Activated CD8-positive, alpha-beta T cell treated with anti-CD3 and anti-CD28 coated beads, Interleukin-2, amount 10 ng/mL, durations not matched to agents 7 days and 5 days (primary cell): ENCODE measurements around the gene OR51B4. TPM values are rescaled to one million over a fixed set of nuclear protein-coding genes. Genes with fewer than 3 reads are reported as not detected.

Source experiments
- ATAC-seq: fragments of 150-1000 bp; cut with Tn5 transposase; one replicate; pipeline ENCODE4 v1.10.0; 2021; ENCODE audit warnings: moderate library complexity
- CTCF ChIA-PET: fragments of 350-600 bp; sonication (Branson Sonifier 250); formaldehyde crosslinking; loops from one replicate; lab custom pipeline; 2021; ENCODE audit warnings: antibody characterized with exemption; lab: Charles Lee
- POLR2A ChIA-PET: fragments of 350-600 bp; sonication (Branson Sonifier 250); formaldehyde crosslinking; loops from one replicate; lab custom pipeline; 2021; ENCODE audit warnings: antibody characterized with exemption; lab: Charles Lee
- DNase-seq: peaks from one replicate; pipeline ENCODE4 v3.0.0-alpha.2; 2020
- H3K27ac Mint-ChIP-seq: one replicate; pipeline ENCODE4 v1.8.0; 2021; ENCODE audit warnings: mild to moderate bottlenecking, mixed read lengths
- H3K27me3 Mint-ChIP-seq: one replicate; pipeline ENCODE4 v1.8.0; 2021; ENCODE audit warnings: low read depth, mixed read lengths
- H3K36me3 Mint-ChIP-seq: one replicate; pipeline ENCODE4 v1.8.0; 2021; ENCODE audit warnings: low read depth, mixed read lengths
- H3K4me1 Mint-ChIP-seq: one replicate; pipeline ENCODE4 v1.8.0; 2021; ENCODE audit warnings: low read depth, mixed read lengths
- H3K4me3 Mint-ChIP-seq: one replicate; pipeline ENCODE4 v1.8.0; 2021; ENCODE audit warnings: mild to moderate bottlenecking, mixed read lengths
- H3K9me3 Mint-ChIP-seq: one replicate; pipeline ENCODE4 v1.8.0; 2022; ENCODE audit warnings: mixed read lengths; ENCODE audit not compliant: insufficient read depth
- total RNA-seq, 2 experiments: library from RNA; stranded (reverse); gene quantifications; one replicate each; pipeline ENCODE4 v1.2.3, GENCODE V29; 2021

Gene OR51B4
- total RNA-seq, 2 experiments from 2014 or later, result not detected

GRCh38 chr11:5290106-5290505, 11.6 kb downstream of the OR51B4 start:
- DNase-seq (no peak), ATAC-seq (no peak)
- H3K9me3 Mint-ChIP-seq, result no peaks in the 10 kb centered on the region
- H3K27me3 Mint-ChIP-seq, result no peaks in the 10 kb centered on the region
- no peaks in the 10 kb centered on the region for H3K36me3 Mint-ChIP-seq
- no peaks in the 10 kb centered on the region for H3K4me1 Mint-ChIP-seq
- no peak overlapping the region for H3K27ac Mint-ChIP-seq
- ChIA-PET CTCF (no interaction called here), POLR2A (no interaction called here)
- no peak overlapping the region for H3K4me3 Mint-ChIP-seq

DNA sequence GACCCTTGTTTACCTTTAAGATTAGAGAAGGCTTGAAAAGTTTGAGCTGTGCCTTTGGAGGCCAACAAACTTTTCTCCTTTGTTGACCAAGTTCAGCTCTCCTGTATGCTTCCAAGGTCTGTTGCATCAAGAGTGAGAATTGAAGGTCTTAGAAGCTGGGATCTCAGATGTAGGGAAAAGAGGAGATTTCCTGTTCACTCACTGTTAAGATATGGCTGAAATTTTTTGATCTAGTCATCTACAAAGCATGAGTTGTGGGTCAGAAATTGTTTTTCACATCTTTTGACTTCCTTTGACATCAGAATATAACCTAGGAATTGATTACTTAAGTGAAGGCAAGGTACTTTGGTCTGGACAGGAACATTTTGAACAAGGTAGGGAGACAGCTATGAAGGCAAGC, 12.1 kb downstream of the OR51B4 start:
- no peak overlapping the region for H3K4me3 Mint-ChIP-seq
- no peak for DNase-seq
- no peaks in the 10 kb centered on the region for H3K9me3 Mint-ChIP-seq
- no peak for ATAC-seq
- no peak overlapping the region for H3K27ac Mint-ChIP-seq
- H3K4me1 Mint-ChIP-seq, result no peaks in the 10 kb centered on the region
- POLR2A ChIA-PET, result no interaction called here
- CTCF ChIA-PET, result interaction anchor here (0.6 kb wide), 1 partner anchor 166 kb away, joined by 3 read pairs; no protein-coding TSS in a partner anchor
- no peaks in the 10 kb centered on the region for H3K27me3 Mint-ChIP-seq
- H3K36me3 Mint-ChIP-seq, result no peaks in the 10 kb centered on the region

GRCh38 chr11:5288906-5289550, 12.7 kb downstream of the OR51B4 start:
- no peak for ATAC-seq
- CTCF ChIA-PET, result interaction anchor here (0.6 kb wide), 1 partner anchor 165 kb away, joined by 3 read pairs; no protein-coding TSS in a partner anchor
- no peaks in the 10 kb centered on the region for H3K4me1 Mint-ChIP-seq
- no peak for DNase-seq
- H3K4me3 Mint-ChIP-seq, result no peak overlapping the region
- H3K27me3 Mint-ChIP-seq, result no peaks in the 10 kb centered on the region
- POLR2A ChIA-PET, result no interaction called here
- no peaks in the 10 kb centered on the region for H3K36me3 Mint-ChIP-seq
- H3K9me3 Mint-ChIP-seq, result no peaks in the 10 kb centered on the region
- H3K27ac Mint-ChIP-seq, result no peak overlapping the region

- ChIA-PET POLR2A (no interaction called here), CTCF (no interaction called here)
- ATAC-seq, result no peak
- DNase-seq, result no peak
- no peak overlapping the region for H3K4me3 Mint-ChIP-seq
- no peaks in the 10 kb centered on the region for H3K4me1 Mint-ChIP-seq
- H3K27ac Mint-ChIP-seq, result no peak overlapping the region
- no peaks in the 10 kb centered on the region for H3K27me3 Mint-ChIP-seq
- no peaks in the 10 kb centered on the region for H3K36me3 Mint-ChIP-seq
- no peaks in the 10 kb centered on the region for H3K9me3 Mint-ChIP-seq
Observed at GRCh38 chr11:5288108-5288905, 13.4 kb downstream of the OR51B4 start.

DNA sequence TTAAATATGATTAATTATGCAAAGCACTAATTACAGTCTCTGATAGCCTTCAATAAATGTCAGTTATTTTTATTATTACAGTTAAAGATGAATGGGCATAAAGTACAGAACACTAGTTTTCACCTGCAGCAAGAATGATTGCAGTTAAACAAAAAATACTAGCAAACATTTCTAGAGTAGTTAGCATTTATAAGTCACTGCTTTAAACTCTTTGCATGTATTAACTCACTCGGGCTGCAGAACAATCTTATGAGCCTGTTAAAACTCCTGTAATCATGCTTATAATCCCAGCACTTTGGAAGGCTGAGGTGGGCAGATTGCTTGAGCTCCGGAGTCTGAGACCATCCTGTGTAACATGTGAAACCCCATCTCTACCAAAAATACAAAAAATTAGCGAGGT, 14.8 kb downstream of the OR51B4 start:
- ATAC-seq, result no peak
- DNase-seq, result no peak
- no peaks in the 10 kb centered on the region for H3K27me3 Mint-ChIP-seq
- H3K9me3 Mint-ChIP-seq, result no peaks in the 10 kb centered on the region
- no peak overlapping the region for H3K4me3 Mint-ChIP-seq
- no peak overlapping the region for H3K27ac Mint-ChIP-seq
- CTCF ChIA-PET, result no interaction called here
- no peaks in the 10 kb centered on the region for H3K36me3 Mint-ChIP-seq
- H3K4me1 Mint-ChIP-seq, result no peaks in the 10 kb centered on the region
- POLR2A ChIA-PET, result no interaction called here

- H3K36me3 Mint-ChIP-seq, result no peaks in the 10 kb centered on the region
- DNase-seq (no peak), ATAC-seq (no peak)
- POLR2A ChIA-PET, result no interaction called here
- CTCF ChIA-PET, result no interaction called here
- no peaks in the 10 kb centered on the region for H3K27me3 Mint-ChIP-seq
- H3K9me3 Mint-ChIP-seq, result no peaks in the 10 kb centered on the region
- no peaks in the 10 kb centered on the region for H3K4me1 Mint-ChIP-seq
- H3K4me3 Mint-ChIP-seq, result no peak overlapping the region
- no peak overlapping the region for H3K27ac Mint-ChIP-seq
Observed at GRCh38 chr11:5286351-5286750, 15.4 kb downstream of the OR51B4 start.

DNA sequence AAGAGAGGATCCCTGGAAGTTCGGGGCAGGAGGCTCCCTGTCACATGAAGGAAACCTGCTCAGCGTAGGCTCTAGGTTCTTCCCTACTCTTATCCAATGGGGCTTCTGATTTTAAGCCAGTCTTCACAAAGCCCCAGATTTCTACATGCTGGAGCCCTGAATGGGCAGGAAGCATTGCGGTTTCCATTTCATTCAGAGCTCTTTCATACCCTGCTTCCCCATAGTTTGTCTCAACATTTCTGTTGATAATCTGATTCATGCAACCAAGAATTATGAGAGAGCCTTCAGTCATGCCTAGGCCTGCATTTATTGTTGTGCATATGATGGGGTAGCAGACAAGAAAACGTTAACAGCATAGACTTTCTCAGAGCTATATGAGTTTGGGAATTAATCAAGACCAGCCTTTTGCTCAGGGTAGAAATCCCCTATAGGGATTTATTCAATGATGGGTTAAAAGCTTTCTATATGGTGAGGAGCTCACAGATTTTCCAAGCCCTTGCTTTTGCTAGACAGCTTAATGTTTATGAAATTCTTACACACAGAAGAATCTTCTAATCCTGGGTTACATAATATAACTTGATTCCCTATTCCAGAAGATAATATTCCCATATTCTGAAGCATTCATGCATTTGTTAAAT, 15.9 kb downstream of the OR51B4 start:
- no peaks in the 10 kb centered on the region for H3K9me3 Mint-ChIP-seq
- H3K36me3 Mint-ChIP-seq, result no peaks in the 10 kb centered on the region
- no peaks in the 10 kb centered on the region for H3K27me3 Mint-ChIP-seq
- ATAC-seq (no peak), DNase-seq (no peak)
- H3K4me1 Mint-ChIP-seq, result no peaks in the 10 kb centered on the region
- H3K27ac Mint-ChIP-seq, result no peak overlapping the region
- no peak overlapping the region for H3K4me3 Mint-ChIP-seq
- CTCF ChIA-PET, result no interaction called here
- POLR2A ChIA-PET, result no interaction called here

DNA sequence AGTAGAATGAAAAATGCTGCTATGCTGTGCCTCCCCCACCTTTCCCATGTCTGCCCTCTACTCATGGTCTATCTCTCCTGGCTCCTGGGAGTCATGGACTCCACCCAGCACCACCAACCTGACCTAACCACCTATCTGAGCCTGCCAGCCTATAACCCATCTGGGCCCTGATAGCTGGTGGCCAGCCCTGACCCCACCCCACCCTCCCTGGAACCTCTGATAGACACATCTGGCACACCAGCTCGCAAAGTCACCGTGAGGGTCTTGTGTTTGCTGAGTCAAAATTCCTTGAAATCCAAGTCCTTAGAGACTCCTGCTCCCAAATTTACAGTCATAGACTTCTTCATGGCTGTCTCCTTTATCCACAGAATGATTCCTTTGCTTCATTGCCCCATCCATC, 17.1 kb downstream of the OR51B4 start:
- no peak overlapping the region for H3K4me3 Mint-ChIP-seq
- H3K36me3 Mint-ChIP-seq, result no peaks in the 10 kb centered on the region
- H3K27me3 Mint-ChIP-seq, result no peaks in the 10 kb centered on the region
- ChIA-PET CTCF (no interaction called here), POLR2A (no interaction called here)
- H3K9me3 Mint-ChIP-seq, result no peaks in the 10 kb centered on the region
- DNase-seq (no peak), ATAC-seq (no peak)
- no peak overlapping the region for H3K27ac Mint-ChIP-seq
- no peaks in the 10 kb centered on the region for H3K4me1 Mint-ChIP-seq

GRCh38 chr11:5283882-5284281, 17.9 kb downstream of the OR51B4 start:
- Mint-ChIP-seq H3K9me3 (no peaks in the 10 kb centered on the region), H3K36me3 (no peaks in the 10 kb centered on the region), H3K27ac (no peak overlapping the region), H3K4me1 (no peaks in the 10 kb centered on the region), H3K27me3 (no peaks in the 10 kb centered on the region), H3K4me3 (no peak overlapping the region)
- DNase-seq (no peak), ATAC-seq (no peak)
- ChIA-PET POLR2A (no interaction called here), CTCF (no interaction called here)

DNA sequence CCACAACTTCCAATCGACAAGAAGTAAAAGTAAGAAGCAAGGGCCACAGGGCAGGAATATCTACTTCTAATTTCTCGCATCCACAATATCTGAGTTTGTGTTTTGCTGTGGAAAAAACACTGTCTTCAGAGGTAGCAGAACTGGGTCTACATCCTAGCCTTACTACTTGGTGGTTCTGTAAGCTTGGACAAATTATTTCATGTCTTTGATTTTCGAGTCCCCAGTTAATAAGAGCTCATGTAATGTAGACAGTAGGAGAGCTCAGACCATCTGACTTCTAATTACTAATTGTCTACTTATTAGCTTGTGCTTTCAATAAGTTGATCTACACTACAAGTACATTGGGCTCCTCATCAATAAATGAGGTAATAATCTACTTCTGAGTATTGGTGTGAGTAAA, 18.7 kb downstream of the OR51B4 start:
- no peak for DNase-seq
- ATAC-seq, result no peak
- ChIA-PET POLR2A (no interaction called here), CTCF (no interaction called here)
- Mint-ChIP-seq H3K9me3 (no peaks in the 10 kb centered on the region), H3K27me3 (no peaks in the 10 kb centered on the region), H3K4me3 (no peak overlapping the region), H3K4me1 (no peaks in the 10 kb centered on the region), H3K27ac (no peak overlapping the region), H3K36me3 (no peaks in the 10 kb centered on the region)

DNA sequence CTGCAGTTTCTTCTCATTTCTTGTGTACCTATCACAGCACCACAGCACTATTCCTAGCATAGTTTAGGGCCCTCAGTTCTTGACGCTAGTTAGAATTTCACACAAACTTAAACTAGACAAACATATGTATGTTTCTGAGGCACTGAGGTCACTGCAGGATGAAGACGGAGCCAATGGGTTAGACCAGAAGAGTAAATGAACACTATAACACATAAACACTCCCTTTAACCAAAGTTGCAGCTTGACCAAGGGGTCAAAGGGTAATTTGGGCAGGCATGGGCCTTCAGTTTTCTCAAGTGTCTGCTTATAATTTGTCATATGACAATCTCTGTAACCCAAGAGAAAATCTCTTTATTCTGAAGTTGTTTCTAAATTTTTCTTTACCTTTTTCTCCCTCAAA, 19.1 kb downstream of the OR51B4 start:
- H3K36me3 Mint-ChIP-seq, result no peaks in the 10 kb centered on the region
- H3K27ac Mint-ChIP-seq, result no peak overlapping the region
- H3K4me1 Mint-ChIP-seq, result no peaks in the 10 kb centered on the region
- no peak for ATAC-seq
- no peak overlapping the region for H3K4me3 Mint-ChIP-seq
- ChIA-PET POLR2A (no interaction called here), CTCF (no interaction called here)
- H3K27me3 Mint-ChIP-seq, result no peaks in the 10 kb centered on the region
- DNase-seq, result no peak
- no peaks in the 10 kb centered on the region for H3K9me3 Mint-ChIP-seq

DNA sequence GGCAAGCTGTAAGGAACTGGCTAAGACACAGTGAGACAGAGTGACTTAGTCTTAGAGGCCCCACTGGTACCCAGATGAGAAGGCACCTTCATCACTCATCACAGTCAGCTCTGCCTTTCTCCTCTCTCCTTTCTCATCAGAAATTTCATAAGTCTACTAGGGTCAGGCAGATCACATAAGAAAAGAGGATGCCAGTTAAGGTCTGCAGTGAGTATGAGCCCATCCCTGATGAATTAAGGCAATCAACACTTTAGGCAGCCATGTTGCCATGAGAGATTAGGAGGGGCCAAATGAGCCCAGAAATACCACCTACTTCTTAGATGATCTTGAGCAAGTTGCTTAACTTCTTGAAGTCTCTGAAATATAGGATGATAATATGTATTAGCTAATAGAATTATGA, 20.1 kb downstream of the OR51B4 start:
- no peaks in the 10 kb centered on the region for H3K36me3 Mint-ChIP-seq
- H3K27me3 Mint-ChIP-seq, result no peaks in the 10 kb centered on the region
- H3K27ac Mint-ChIP-seq, result no peak overlapping the region
- no peak for DNase-seq
- H3K9me3 Mint-ChIP-seq, result no peaks in the 10 kb centered on the region
- H3K4me3 Mint-ChIP-seq, result no peak overlapping the region
- CTCF ChIA-PET, result no interaction called here
- no peak for ATAC-seq
- no peaks in the 10 kb centered on the region for H3K4me1 Mint-ChIP-seq
- POLR2A ChIA-PET, result no interaction called here
